ENCODE data around the gene ATXN7L1. TPM values are rescaled to one million over a fixed set of nuclear protein-coding genes. Genes with fewer than 3 reads are reported as not detected.

The ATXN7L1 gene
- total and polyA plus RNA-seq, 9 donors = 5.0 to 17.6 (median 11.4) TPM

GRCh38 chr7:105874055-105874454, 2.3 kb downstream of the ATXN7L1 start:
- Histone ChIP-seq H3K9me3 (no peaks in the 10 kb centered on the region), H3K36me3 (no peaks in the 10 kb centered on the region), H3K27ac (no peak overlapping the region), H3K27me3 (no peaks in the 10 kb centered on the region), H3K4me1 (ENCODE audit: insufficient read depth) (peaks cover 8% of the 10 kb centered on the region), H3K4me3 (no peak overlapping the region)
- 90 to 96% (median 93%) methylated on average over 6 of the region's 6 CpGs for WGBS, 3 donors
- DNase-seq = no peak
- intact Hi-C loops (cut with DNase I) = loop anchor here in 1 of 4 donors (10.0 kb wide), 2 partner anchors 109 to 219 kb away; no protein-coding TSS in a partner anchor
- no peak for TF ChIP-seq CTCF (IDR thresholded peaks at IDR 0.05)
- TF ChIP-seq EP300 (IDR thresholded peaks at IDR 0.05) = no peak
- no peak for TF ChIP-seq POLR2A (IDR thresholded peaks at IDR 0.05)

GRCh38 chr7:105872491-105872890, 3.9 kb downstream of the ATXN7L1 start:
- WGBS, 3 donors = 94 to 96% (median 95%) methylated on average over 5 of the region's 5 CpGs
- TF ChIP-seq EP300 (IDR thresholded peaks at IDR 0.05) (no peak), POLR2A (IDR thresholded peaks at IDR 0.05) (no peak), CTCF (IDR thresholded peaks at IDR 0.05) (no peak)
- Histone ChIP-seq H3K4me3 (no peak overlapping the region), H3K27me3 (no peaks in the 10 kb centered on the region), H3K4me1 (ENCODE audit: insufficient read depth) (peaks cover 3% of the 10 kb centered on the region), H3K36me3 (no peaks in the 10 kb centered on the region), H3K27ac (no peak overlapping the region), H3K9me3 (no peaks in the 10 kb centered on the region)
- no peak for DNase-seq
- intact Hi-C loops (cut with DNase I) = loop anchor here in 1 of 4 donors (10.0 kb wide), 2 partner anchors 108 to 218 kb away; no protein-coding TSS in a partner anchor

GRCh38 chr7:105871142-105871541, 5.3 kb downstream of the ATXN7L1 start:
- H3K27me3 ChIP-seq = no peaks in the 10 kb centered on the region
- no peak overlapping the region for H3K27ac ChIP-seq
- intact Hi-C loops (cut with DNase I) = loop anchor here in 1 of 4 donors (10.0 kb wide), 2 partner anchors 106 to 216 kb away; no protein-coding TSS in a partner anchor
- no peak for DNase-seq
- H3K4me3 ChIP-seq = no peak overlapping the region
- WGBS, 3 donors = 69 to 72% (median 71%) methylated on average over 3 of the region's 3 CpGs
- TF ChIP-seq POLR2A (IDR thresholded peaks at IDR 0.05) (no peak), CTCF (IDR thresholded peaks at IDR 0.05) (no peak), EP300 (IDR thresholded peaks at IDR 0.05) (no peak)
- H3K4me1 ChIP-seq (ENCODE audit: insufficient read depth) = peaks cover 3% of the 10 kb centered on the region
- H3K9me3 ChIP-seq = no peaks in the 10 kb centered on the region
- no peaks in the 10 kb centered on the region for H3K36me3 ChIP-seq

GRCh38 chr7:105866102-105866801, 10.1 kb downstream of the ATXN7L1 start:
- Histone ChIP-seq H3K4me3 (no peak overlapping the region), H3K36me3 (no peaks in the 10 kb centered on the region), H3K27me3 (no peaks in the 10 kb centered on the region), H3K4me1 (ENCODE audit: insufficient read depth) (no peaks in the 10 kb centered on the region), H3K9me3 (no peaks in the 10 kb centered on the region), H3K27ac (no peak overlapping the region)
- intact Hi-C loops (cut with DNase I) = no loop called here
- TF ChIP-seq POLR2A (IDR thresholded peaks at IDR 0.05) (no peak), CTCF (IDR thresholded peaks at IDR 0.05) (no peak), EP300 (IDR thresholded peaks at IDR 0.05) (no peak)
- WGBS, 3 donors = 89 to 90% (median 90%) methylated on average over 10 of the region's 10 CpGs
- no peak for DNase-seq
